GM18951 (cell line): ENCODE measurements around the gene MYL12B.

Source experiments
- POLR2A ChIP-seq: IDR thresholded peaks from 4 replicates; pipeline ENCODE4 v1.6.1; 2011; ENCODE audit warnings: mild to moderate bottlenecking; ENCODE audit not compliant: insufficient read length, insufficient read depth; ENCODE audit errors: extremely low read depth
- in situ Hi-C: fragments of 300-500 bp; cut with MboI; formaldehyde crosslinking; loops from one replicate; pipeline ENCODE4 v1.12.0; 2022; ENCODE audit warnings: low sequenced_read_pairs, mixed read lengths, inconsistent platforms; ENCODE audit not compliant: unreplicated experiment

MYL12B gene

GRCh38 chr18:3279201-3280185 lies 17.6 kb downstream of the MYL12B start:
- TF ChIP-seq POLR2A = no peak
- in situ Hi-C loops = loop anchor here (5.0 kb wide), 1 partner anchor 388 kb away; no protein-coding TSS in a partner anchor

- in situ Hi-C loops = loop anchor here (5.0 kb wide), 1 partner anchor 386 kb away; no protein-coding TSS in a partner anchor
- no peak for TF ChIP-seq POLR2A
These were observed 19.8 kb downstream of the MYL12B start for GRCh38 chr18:3281456-3282400.

GRCh38 chr18:3283253-3283863 lies 21.4 kb downstream of the MYL12B start:
- TF ChIP-seq POLR2A = no peak
- in situ Hi-C loops = loop anchor here (5.0 kb wide), 1 partner anchor 384 kb away; no protein-coding TSS in a partner anchor

GRCh38 chr18:3283908-3284307 lies 22.0 kb downstream of the MYL12B start:
- in situ Hi-C loops = loop anchor here (5.0 kb wide), 1 partner anchor 383 kb away; no protein-coding TSS in a partner anchor
- no peak for TF ChIP-seq POLR2A

- TF ChIP-seq POLR2A = no peak
- in situ Hi-C loops = loop anchor here (5.0 kb wide), 1 partner anchor 383 kb away; no protein-coding TSS in a partner anchor
These were observed 22.6 kb downstream of the MYL12B start for GRCh38 chr18:3284501-3284900.

DNA sequence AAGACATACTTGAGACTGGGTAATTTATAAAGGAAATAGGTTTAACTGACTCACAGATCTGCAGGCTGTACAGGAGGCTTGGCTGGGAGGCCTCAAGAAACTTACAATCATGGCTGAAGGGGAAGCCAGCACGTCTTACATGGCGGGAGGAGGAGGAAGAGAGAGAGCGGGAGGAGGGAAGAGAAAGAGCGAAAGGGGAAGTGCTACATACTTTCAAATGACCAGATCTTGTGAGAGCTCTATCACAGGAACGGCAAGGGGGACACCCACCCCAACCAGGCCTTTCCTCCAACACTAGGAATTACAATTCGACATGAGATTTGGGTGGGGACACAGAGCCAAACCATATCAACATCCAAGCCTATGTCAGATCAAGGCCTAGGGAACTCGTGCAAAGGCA lies 24.2 kb downstream of the MYL12B start:
- TF ChIP-seq POLR2A = no peak
- in situ Hi-C loops = no loop called here

DNA sequence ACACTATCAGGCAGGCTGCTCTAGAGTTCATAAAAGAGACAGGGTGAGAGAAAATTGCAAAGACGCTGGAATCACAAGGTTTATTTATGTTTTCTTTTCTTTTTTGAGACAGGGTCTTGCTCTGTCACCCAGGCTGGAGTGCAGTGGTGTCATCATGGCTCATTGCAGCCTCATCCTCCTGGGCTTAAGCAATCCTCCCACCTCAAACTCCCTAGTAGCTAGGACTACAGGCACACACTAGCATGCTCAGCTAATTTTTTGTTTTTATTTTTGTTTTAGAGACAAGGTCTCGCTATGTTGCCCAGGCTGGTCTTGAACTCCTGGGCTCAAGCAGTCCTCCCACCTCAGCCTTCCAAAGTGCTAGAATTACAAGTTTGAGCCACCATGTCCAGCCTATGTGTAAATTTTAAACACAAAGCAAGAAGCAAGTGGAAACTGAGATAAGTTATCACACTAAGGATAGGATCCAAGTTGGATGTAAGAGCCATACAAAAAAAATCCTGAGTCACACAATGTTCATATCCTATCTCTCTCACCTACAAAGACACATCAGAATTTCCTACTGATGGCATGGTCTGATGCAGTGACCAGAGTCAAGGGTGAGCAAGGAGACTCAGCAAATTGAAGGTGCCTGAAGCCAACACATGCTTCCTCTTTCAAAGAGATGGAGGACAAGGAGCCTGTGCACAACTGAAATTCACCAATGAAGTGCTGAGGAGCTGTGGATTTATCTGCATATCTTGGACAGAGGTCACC lies 31.4 kb downstream of the MYL12B start:
- in situ Hi-C loops = no loop called here
- TF ChIP-seq POLR2A = no peak

GRCh38 chr18:3294435-3295080 lies 32.6 kb downstream of the MYL12B start:
- in situ Hi-C loops = no loop called here

GRCh38 chr18:3297025-3297984 lies 35.4 kb downstream of the MYL12B start:
- TF ChIP-seq POLR2A = peak; percentile 74
- in situ Hi-C loops = no loop called here

More at GRCh38 chr18:3294435-3295080, 32.6 kb downstream of the MYL12B start:
- no peak for TF ChIP-seq POLR2A

GRCh38 chr18:3304832-3305231 lies 42.9 kb downstream of the MYL12B start:
- in situ Hi-C loops = no loop called here
- TF ChIP-seq POLR2A = no peak
